Umbilical cord (tissue), 2 donors: ENCODE measurements around the gene USP40. TPM values are rescaled to one million over a fixed set of nuclear protein-coding genes. Genes with fewer than 3 reads are reported as not detected.

Experiments used
- DNase-seq: peaks from one replicate; pipeline ENCODE4 v3.0.0-alpha.2; 2015; ENCODE audit warnings: low spot score
- total RNA-seq: library from RNA; depleted of rRNA; stranded (reverse); fragments of >200 nt; gene quantifications from one replicate; pipeline ENCODE4 v1.2.3, GENCODE V29; 2014; ENCODE audit warnings: low replicate concordance; ENCODE audit not compliant: insufficient read depth

Gene USP40
- total RNA-seq, 1 donor from 2014 or later, result 33.2 TPM

DNA sequence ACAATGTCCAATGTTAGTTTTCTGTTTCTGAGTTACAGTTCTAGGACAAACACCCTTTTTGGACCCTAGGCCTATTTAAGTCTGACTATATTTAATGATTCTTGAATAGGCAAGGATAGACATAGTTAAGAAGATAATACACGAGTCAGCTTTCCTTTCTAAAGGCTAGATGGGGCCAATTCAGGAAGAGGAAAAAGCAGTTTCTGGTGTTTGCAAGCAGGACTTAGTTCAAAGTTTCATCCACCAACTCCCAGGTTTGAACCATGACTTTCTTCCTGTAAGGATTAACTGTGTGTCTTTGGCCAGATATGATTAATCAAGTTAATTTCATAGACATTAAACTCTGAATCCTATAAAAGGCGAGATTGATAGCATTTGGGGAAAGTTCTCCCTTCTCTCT, 66.7 kb downstream of the USP40 start:
- no peak for DNase-seq

GRCh38 chr2:233498126-233498525, 68.5 kb downstream of the USP40 start:
- DNase-seq, result no peak

DNA sequence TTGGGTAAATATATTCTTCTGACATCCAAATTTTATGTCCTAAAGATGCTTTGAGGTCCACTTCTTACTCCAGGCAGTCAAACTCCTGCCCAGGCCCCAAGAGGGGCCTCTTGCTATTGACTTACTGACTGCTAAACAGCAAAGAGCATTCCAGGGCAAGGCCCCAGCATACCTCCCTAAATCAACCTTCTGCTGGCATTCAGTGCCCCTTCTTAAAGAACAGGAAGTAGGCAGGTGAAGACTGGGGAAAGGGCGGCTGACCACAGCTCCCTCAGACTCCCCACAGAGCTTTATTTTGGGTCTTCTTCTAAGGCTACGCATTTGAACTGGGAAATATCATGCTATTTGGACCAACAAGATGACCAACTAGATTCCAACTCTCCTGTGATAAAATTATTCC, 68.9 kb downstream of the USP40 start:
- no peak for DNase-seq

DNA sequence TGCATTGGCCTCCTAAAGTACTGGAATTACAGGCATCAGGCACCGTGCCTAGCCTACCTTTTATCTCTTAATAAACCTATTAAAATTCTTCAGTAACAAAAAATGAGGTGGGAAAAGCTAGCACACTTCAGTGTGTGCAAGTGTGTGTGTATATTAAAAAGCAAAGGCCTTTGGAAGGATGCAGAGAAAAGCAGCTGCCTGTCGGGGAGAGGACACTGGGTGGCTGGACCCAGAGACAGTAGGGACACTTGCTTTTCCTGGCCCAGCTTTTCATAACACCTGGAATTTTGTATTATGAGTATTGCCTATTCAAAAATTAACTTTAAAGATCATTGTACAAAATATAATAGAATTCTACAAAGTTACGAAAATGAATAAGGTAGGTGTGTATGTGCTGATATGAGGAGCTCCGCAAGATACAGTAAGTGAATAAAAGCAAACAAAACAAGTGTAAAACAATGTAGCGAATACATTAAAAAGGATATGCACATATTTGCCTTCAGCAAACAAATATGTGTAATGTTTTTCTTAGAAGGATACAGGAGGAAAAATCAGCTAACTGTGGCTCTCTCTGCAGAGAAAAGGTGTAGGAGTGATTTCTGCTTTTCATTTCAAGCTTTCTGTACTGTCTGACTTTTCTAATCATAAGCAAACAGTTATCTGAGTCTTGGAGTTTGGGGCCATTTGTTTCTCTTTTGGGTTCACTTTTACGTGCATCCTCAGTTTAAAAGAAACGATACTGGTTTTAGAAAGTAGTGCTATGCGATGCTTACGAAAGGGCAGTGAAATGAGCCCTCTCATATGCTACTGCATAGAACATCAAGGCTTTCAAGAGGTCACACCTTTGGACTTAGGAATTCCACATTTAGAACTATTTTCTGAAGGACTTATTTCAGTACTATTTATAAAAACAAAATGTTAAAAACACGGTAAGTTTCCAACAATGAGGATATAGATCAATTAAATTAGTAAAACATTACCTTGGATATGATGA, 70.8 kb downstream of the USP40 start:
- DNase-seq, result no peak

- DNase-seq, result peak; percentile 51
Measured at GRCh38 chr2:233492751-233493150, 73.8 kb downstream of the USP40 start.

DNA sequence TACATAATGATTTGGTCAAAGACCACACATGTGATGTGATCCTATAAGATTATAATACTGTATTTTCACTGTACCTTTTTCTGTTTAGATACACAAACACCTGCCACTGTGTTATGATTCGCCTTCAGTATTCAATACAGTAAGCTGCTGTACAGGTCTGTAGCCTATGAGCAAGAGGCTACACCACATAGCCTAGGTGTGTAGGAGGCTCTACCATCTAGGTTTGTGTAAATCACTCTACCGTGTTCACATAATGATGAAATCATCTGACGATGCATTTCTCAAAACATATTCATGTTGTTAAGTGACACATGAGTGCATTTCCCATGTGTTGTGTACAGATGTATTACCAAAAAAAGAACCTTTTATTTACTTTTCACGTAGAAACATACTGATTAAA, 74.5 kb downstream of the USP40 start:
- DNase-seq, result no peak

GRCh38 chr2:233491326-233491725, 75.3 kb downstream of the USP40 start:
- no peak for DNase-seq

- no peak for DNase-seq
Measured at GRCh38 chr2:233490831-233491230, 75.8 kb downstream of the USP40 start.

GRCh38 chr2:233489666-233490065, 76.9 kb downstream of the USP40 start:
- no peak for DNase-seq

- no peak for DNase-seq
Measured at GRCh38 chr2:233489143-233489542, 77.4 kb downstream of the USP40 start.

- DNase-seq, result no peak
Measured at GRCh38 chr2:233487748-233488345, 78.7 kb downstream of the USP40 start.

- peak; percentile 57 for DNase-seq
Measured at GRCh38 chr2:233486778-233487552, 79.6 kb downstream of the USP40 start.

DNA sequence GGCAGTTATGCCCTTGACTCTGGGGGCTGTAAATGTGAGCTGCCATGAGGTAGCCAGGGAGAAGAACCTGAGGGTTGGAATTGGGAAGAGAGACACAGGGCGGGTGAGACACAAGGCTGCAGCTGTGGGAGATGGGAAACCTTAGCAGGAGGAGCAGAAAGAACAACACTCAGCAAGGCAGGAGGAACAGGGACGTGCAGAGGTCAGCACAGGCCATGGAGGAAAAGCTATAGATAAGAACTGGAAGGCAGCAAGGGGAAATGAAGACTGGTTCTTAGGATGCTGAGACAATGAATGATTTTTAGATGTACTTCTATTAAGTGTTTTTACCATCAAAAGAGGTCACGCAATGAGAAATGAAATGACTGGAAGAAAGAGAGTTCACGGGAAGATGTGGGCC, 80.2 kb downstream of the USP40 start:
- no peak for DNase-seq

GRCh38 chr2:233485726-233486125, 80.9 kb downstream of the USP40 start:
- no peak for DNase-seq

- DNase-seq, result no peak
Measured at GRCh38 chr2:233482616-233483015, 84.0 kb downstream of the USP40 start.

GRCh38 chr2:233481368-233482142, 85.0 kb downstream of the USP40 start:
- peak; percentile 37 for DNase-seq

- DNase-seq, result no peak
Measured at GRCh38 chr2:233480490-233481202, 85.9 kb downstream of the USP40 start.

GRCh38 chr2:233479616-233480489, 86.7 kb downstream of the USP40 start:
- no peak for DNase-seq

DNA sequence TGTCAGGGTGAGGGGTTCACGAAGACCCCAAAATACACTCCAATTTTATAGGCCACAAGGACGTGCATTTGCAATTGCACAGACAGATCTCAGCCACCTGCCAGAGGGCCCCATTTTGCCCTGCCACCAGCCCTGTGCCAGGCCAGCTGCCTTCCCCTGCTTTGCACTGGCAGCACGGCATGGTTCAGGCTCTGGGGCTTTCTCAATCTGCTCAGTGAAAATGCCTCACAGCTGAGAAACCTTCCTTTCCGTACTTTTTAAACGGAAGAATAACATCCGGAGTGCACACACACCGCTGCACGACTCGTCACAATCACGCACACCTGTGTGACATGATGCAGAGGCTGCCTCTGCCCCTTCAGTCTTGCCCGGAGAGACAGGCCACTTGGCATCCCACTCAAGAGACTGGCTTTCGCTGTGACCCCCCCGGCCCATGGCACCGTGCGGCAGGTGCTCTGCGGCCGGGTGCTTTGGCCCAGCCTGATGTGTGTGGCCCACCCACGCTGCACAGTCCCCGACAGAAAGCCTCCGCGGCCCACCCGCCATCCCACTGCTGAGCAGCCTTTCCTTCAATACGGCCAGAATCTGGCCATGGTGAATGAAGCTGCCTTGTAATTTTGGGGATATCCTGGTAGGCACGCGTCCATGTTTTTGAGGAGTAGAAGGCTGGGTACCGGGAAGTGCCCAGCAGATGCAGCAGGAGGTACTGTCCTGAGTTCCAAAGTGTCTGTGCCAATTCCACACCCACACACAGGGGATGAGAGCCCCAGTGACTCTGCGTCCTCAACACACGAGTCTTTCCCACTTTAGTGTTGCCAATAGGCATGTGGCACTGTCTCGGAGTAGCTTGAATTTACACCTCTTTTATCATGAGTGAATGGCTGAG, 88.8 kb downstream of the USP40 start:
- DNase-seq, result no peak
